ENCODE measurements around the gene ESRRB.

ESRRB gene

DNA sequence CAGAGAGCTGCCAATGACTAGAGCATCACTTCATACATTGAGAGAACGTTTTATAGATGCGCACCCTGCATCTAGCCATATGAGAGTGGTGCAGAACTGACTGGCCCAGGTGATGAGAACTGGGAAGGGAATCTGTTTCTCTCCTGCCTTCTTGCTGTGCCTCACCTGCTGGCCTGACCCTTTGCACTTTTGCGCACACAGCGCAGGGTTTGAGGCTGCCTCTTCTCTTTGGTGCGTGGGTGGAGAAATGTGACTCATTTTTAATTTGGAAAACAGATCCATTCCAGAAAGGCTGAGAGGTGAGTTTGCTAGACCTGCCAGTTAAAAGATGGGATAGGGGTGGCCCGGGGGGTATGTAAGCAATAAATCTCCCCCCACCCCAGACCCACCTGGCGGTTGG, 453 bp upstream of the ESRRB start:
- TF ChIP-seq, protein P1, sequence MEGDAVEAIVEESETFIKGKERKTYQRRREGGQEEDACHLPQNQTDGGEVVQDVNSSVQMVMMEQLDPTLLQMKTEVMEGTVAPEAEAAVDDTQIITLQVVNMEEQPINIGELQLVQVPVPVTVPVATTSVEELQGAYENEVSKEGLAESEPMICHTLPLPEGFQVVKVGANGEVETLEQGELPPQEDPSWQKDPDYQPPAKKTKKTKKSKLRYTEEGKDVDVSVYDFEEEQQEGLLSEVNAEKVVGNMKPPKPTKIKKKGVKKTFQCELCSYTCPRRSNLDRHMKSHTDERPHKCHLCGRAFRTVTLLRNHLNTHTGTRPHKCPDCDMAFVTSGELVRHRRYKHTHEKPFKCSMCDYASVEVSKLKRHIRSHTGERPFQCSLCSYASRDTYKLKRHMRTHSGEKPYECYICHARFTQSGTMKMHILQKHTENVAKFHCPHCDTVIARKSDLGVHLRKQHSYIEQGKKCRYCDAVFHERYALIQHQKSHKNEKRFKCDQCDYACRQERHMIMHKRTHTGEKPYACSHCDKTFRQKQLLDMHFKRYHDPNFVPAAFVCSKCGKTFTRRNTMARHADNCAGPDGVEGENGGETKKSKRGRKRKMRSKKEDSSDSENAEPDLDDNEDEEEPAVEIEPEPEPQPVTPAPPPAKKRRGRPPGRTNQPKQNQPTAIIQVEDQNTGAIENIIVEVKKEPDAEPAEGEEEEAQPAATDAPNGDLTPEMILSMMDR (IDR thresholded peaks at IDR 0.05; ENCODE audit: control insufficient read depth, insufficient read depth, low read depth, low read length, missing control alignments), result no peak
- no peak for DNase-seq (ENCODE audit: low read depth)
- no peak overlapping the region for H3K4me3 ChIP-seq (ENCODE audit: control insufficient read depth, low read depth, low read length)

DNA sequence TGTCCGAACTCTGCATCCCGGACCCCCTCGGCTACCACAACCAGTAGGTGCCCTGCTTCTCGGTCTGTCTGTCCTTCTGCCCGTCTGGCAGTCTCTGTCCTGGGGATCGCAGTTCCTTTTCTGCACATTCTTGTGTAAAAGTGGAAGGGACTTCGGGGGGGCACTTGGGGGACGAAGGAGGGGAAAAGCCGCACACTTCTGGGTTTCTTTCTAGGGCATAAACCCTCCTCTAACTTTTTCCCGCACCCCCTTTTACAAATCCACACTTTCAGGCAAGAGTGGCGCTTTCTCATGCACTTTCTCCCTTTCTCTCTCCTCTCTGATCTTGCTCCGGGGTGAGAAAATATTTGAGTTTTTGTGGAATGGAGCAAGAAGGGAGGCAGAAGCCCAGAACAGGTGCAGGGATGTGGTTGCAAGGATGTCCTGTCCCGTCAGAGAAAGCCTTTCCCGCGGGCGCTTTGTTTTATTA, 506 bp downstream of the ESRRB start:
- peak overlapping the region; percentile 23 for H3K4me3 ChIP-seq (ENCODE audit: control insufficient read depth, low read depth, low read length)
- no peak for DNase-seq (ENCODE audit: low read depth)
- TF ChIP-seq, protein P1 (IDR thresholded peaks at IDR 0.05; ENCODE audit: control insufficient read depth, insufficient read depth, low read depth, low read length, missing control alignments), result no peak

DNA sequence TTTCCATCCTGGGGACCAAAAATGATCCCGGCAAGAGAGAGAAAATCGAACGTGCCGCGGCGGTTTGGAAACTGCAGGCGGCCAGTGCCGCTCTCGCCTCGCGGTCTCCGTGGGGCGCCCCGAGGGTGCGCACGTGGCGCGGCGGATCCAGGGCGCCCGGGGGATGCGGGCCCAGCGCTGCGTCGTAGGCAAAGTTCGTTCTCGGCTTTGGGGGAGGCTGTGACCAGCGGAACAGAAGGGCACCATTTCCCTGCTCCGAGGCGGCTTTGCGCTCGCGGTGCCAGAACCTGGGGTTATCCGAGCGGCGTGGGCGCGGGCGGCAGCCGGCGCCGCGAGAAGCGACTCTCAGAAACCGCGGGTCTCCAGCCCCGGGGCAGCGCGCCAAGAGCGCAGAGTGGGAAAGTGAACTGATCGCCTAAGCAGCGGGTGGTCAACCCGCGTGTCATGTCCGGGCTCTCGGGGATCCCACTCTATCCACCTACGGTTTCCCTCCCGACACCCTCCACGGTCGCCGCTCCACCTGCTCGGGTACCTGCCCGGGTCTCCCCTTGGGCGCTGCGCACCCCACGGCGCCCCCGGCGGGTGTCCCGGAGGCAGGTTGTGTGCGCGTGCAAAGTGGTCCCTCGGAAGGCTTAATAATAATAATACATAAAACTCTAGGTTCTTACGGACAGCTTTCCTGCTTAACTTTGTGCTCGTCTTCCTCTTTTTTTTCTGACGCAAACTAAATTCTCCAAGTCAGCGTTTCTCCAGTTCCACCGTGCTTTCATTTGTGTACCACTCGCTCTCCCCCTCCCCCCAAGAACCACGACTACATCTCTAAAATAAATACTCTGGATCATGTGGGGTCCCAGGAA, 1.2 kb downstream of the ESRRB start:
- TF ChIP-seq, protein P1 (IDR thresholded peaks at IDR 0.05; ENCODE audit: control insufficient read depth, insufficient read depth, low read depth, low read length, missing control alignments), result no peak
- no peak for DNase-seq (ENCODE audit: low read depth)
- no peak overlapping the region for H3K4me3 ChIP-seq (ENCODE audit: control insufficient read depth, low read depth, low read length)

DNA sequence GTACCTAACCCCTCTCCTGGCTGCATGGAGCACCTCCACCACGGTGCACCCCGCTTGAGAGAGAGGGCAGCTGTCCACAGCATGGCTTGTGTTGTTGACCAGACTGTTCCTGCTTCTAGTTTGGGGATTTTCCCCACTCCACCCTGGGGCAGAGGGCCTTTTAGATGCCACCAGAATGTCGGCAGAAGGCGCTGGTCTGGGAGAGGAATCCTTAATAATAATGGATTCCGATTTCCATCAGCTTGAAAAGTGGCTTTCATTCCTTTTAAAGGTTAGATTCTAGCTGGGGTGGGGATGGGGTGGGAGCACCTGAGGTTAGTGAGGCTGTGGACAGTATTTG, 1.8 kb downstream of the ESRRB start:
- no peak overlapping the region for H3K4me3 ChIP-seq (ENCODE audit: control insufficient read depth, low read depth, low read length)
- TF ChIP-seq, protein P1 (IDR thresholded peaks at IDR 0.05; ENCODE audit: control insufficient read depth, insufficient read depth, low read depth, low read length, missing control alignments), result no peak
- DNase-seq (ENCODE audit: low read depth), result no peak

DNA sequence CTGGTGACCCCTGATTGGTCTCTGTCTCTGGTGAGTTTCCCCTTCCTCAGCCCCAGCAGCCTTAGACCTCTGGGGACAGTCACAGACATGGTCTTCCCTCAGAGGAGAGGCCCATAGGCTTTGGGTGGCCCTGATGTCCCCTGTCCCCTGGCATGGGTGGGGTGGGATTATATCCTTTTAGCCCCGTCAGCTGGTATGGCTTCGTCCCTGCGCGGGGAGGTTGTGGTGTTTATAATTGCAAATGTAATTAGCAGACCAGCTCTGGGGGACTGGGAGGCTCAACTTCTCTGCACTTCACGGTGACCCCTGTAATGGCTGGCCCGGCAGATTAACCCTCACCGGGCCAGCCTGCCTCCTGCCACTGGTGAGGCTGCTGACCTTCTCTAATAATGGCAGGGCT, 5.1 kb downstream of the ESRRB start:
- no peak for DNase-seq (ENCODE audit: low read depth)
- TF ChIP-seq, protein P1 (IDR thresholded peaks at IDR 0.05; ENCODE audit: control insufficient read depth, insufficient read depth, low read depth, low read length, missing control alignments), result no peak
- H3K4me3 ChIP-seq (ENCODE audit: control insufficient read depth, low read depth, low read length), result no peak overlapping the region

DNA sequence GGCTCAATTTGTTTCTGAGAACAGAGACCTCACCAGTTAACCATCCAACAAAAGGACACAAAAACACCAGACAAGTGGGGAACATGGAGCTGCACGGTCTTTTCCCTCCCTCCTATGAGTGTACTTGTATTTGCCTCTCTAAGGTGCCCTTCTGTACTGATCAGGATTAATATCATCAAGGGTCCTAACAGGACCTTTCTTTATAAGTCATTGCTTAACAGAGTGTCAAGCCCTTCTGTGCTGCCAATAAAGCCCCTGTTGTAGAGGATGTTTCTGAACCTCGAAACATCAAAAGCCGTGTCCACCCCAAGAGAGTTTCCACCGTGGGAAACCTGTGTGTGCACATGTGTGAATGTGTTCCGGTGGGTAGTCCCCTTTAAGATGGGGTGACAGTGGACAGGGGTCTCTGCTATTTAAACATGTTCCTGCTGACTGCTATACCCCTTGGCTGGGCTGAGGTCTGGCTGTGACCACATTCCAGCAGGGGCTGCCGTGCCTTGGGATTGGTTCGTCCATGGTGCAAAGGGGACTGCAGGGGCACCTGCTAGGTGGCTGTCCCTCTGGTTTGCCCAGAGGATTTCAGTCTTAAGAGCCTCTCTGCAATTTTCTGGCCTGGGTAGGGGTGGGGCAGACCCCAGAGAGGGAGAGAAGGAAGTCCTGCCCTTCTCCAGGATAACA, 6.0 kb downstream of the ESRRB start:
- H3K4me3 ChIP-seq (ENCODE audit: control insufficient read depth, low read depth, low read length), result no peak overlapping the region
- no peak for DNase-seq (ENCODE audit: low read depth)
- TF ChIP-seq, protein P1 (IDR thresholded peaks at IDR 0.05; ENCODE audit: control insufficient read depth, insufficient read depth, low read depth, low read length, missing control alignments), result no peak
